Peyer's patch (tissue), 4 donors: ENCODE data around the gene TM6SF1. TPM values are rescaled to one million over a fixed set of nuclear protein-coding genes. Genes with fewer than 3 reads are reported as not detected.

Experiments
- DNase-seq, 3 donors: peaks; one replicate each; pipeline ENCODE4 v3.0.0-alpha.2; 2017 to 2019
- H3K27ac ChIP-seq, 4 donors: fragments of 200-600 bp; sonication (generic); one replicate each; pipeline ENCODE4 v1.5.1; 2016 to 2019
- H3K27me3 ChIP-seq, 2 donors: fragments of 200-600 bp; sonication (generic); one replicate each; pipeline ENCODE4 v1.5.1; 2019
- H3K36me3 ChIP-seq, 3 donors: fragments of 200-600 bp; sonication (generic); one replicate each; pipeline ENCODE4 v1.5.1; 2016 to 2019
- H3K4me1 ChIP-seq, 4 donors: fragments of 200-600 bp; sonication (generic); one replicate each; pipeline ENCODE4 v1.5.1; 2016 to 2019
- H3K4me3 ChIP-seq, 4 donors: fragments of 200-600 bp; sonication (generic); 1 replicate in 3 of 4; 2 replicates in 1 of 4; pipeline ENCODE4 v1.5.1; 2016 to 2019; ENCODE audit warnings: mild to moderate bottlenecking in 1 of 4
- H3K9me3 ChIP-seq, 4 donors: fragments of 200-600 bp; sonication (generic); one replicate each; pipeline ENCODE4 v1.5.1; 2016 to 2019; ENCODE audit warnings: mild to moderate bottlenecking in 1 of 4
- POLR2A ChIP-seq, 2 donors: fragments of 450-650 bp; IDR thresholded peaks; one replicate each; pipeline ENCODE4 v1.5.1; 2017; ENCODE audit warnings: antibody characterized with exemption in 2 of 2, mild to moderate bottlenecking in 2 of 2, moderate library complexity in 2 of 2
- total RNA-seq, 4 donors: library from RNA; depleted of rRNA; stranded (reverse); fragments of >200 nt; gene quantifications; one replicate each; pipeline ENCODE4 v1.1.0, GENCODE V29; 2016
- TF ChIP-seq, protein P1 (sequence below), 6 experiments: fragments of 450-650 bp in 4 of 6; fragments of 200-600 bp in 2 of 6; sonication (generic) in 1 of 6; IDR thresholded peaks; one replicate each; pipeline ENCODE4 v1.5.1; 2017 to 2019; ENCODE audit warnings: antibody characterized with exemption in 6 of 6, mild to moderate bottlenecking in 3 of 6, moderate library complexity in 1 of 6

TM6SF1 gene
- total RNA-seq, 4 donors from 2014 or later, result 3.3 to 3.5 TPM; not detected in 2

DNA sequence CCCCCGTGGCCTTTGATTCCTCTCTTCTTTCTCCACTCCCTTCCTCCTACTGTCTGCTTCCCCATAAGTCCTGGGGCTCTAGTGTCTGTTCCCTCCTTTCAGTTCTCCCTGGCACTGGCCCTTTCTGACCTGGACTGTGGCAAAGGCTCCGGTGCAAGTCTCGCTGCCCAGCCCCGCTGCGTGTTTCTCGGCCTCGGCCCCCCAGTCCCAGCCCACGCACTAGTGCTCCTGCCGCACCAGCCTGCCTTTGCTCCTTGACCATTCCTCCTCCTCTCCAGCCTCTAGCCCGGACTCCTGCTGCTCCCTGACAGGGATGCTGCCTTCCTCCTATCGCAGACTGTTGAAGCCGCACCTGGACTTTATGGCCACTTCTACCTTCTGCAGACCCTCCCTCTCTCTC lies 2.1 kb downstream of the TM6SF1 start:
- no peak for DNase-seq
- no peak for TF ChIP-seq POLR2A (IDR thresholded peaks at IDR 0.05)
- TF ChIP-seq, protein P1, sequence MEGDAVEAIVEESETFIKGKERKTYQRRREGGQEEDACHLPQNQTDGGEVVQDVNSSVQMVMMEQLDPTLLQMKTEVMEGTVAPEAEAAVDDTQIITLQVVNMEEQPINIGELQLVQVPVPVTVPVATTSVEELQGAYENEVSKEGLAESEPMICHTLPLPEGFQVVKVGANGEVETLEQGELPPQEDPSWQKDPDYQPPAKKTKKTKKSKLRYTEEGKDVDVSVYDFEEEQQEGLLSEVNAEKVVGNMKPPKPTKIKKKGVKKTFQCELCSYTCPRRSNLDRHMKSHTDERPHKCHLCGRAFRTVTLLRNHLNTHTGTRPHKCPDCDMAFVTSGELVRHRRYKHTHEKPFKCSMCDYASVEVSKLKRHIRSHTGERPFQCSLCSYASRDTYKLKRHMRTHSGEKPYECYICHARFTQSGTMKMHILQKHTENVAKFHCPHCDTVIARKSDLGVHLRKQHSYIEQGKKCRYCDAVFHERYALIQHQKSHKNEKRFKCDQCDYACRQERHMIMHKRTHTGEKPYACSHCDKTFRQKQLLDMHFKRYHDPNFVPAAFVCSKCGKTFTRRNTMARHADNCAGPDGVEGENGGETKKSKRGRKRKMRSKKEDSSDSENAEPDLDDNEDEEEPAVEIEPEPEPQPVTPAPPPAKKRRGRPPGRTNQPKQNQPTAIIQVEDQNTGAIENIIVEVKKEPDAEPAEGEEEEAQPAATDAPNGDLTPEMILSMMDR (IDR thresholded peaks at IDR 0.05), result no peak
- H3K27ac ChIP-seq, result no peak overlapping the region
- peaks cover 0 to 14% (median 4%) of the 10 kb centered on the region in 4 donors for H3K4me1 ChIP-seq
- H3K4me3 ChIP-seq, result no peak overlapping the region
- no peaks in the 10 kb centered on the region for H3K36me3 ChIP-seq
- no peaks in the 10 kb centered on the region for H3K27me3 ChIP-seq
- H3K9me3 ChIP-seq, result no peaks in the 10 kb centered on the region

DNA sequence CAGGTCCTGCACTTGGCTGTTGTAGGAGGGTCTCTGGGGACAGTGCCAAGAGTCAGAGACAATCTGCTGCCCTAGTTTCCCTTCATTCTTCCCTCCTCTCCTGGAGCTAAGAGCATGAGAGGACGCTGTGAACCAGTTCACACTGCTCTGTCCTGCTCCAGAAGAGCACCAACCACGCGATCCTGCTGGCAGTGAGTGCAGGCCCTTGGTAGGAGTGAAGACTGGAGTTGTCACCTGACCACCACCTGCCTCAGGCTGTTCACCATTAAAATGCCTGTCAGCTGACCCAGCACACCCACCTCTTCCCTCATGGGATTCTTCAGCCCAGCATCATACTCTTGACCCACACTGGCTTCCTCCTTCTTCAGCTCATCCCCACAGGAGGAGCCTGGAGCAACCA lies 2.9 kb downstream of the TM6SF1 start:
- no peak for TF ChIP-seq POLR2A (IDR thresholded peaks at IDR 0.05)
- TF ChIP-seq, protein P1 (IDR thresholded peaks at IDR 0.05), result no peak
- H3K4me3 ChIP-seq, result no peak overlapping the region
- DNase-seq, result no peak
- no peaks in the 10 kb centered on the region for H3K36me3 ChIP-seq
- H3K27me3 ChIP-seq, result no peaks in the 10 kb centered on the region
- no peaks in the 10 kb centered on the region for H3K9me3 ChIP-seq
- no peak overlapping the region for H3K27ac ChIP-seq
- H3K4me1 ChIP-seq, result peaks cover 0 to 14% (median 4%) of the 10 kb centered on the region in 4 donors

DNA sequence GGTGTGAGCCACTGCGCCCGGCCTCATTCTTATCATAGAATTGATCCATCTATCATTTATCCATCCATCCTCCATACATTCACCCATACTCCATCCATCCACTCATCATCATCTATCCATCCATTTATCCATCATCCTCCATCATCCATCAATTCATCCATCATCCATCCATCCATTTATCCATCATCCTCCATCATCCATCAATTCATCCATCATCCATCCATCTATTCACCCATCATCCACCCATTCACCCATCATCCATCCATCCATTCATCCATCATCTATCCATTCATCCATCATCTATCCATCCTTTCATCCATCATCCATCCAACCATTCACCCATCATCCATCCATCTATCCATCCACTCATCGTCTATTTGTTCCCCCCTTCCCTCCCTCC lies 3.7 kb downstream of the TM6SF1 start:
- no peaks in the 10 kb centered on the region for H3K27me3 ChIP-seq
- H3K36me3 ChIP-seq, result no peaks in the 10 kb centered on the region
- DNase-seq, result no peak
- peaks cover 0 to 14% (median 4%) of the 10 kb centered on the region in 4 donors for H3K4me1 ChIP-seq
- no peak overlapping the region for H3K27ac ChIP-seq
- TF ChIP-seq, protein P1 (IDR thresholded peaks at IDR 0.05), result no peak
- no peak for TF ChIP-seq POLR2A (IDR thresholded peaks at IDR 0.05)
- no peaks in the 10 kb centered on the region for H3K9me3 ChIP-seq
- H3K4me3 ChIP-seq, result no peak overlapping the region

DNA sequence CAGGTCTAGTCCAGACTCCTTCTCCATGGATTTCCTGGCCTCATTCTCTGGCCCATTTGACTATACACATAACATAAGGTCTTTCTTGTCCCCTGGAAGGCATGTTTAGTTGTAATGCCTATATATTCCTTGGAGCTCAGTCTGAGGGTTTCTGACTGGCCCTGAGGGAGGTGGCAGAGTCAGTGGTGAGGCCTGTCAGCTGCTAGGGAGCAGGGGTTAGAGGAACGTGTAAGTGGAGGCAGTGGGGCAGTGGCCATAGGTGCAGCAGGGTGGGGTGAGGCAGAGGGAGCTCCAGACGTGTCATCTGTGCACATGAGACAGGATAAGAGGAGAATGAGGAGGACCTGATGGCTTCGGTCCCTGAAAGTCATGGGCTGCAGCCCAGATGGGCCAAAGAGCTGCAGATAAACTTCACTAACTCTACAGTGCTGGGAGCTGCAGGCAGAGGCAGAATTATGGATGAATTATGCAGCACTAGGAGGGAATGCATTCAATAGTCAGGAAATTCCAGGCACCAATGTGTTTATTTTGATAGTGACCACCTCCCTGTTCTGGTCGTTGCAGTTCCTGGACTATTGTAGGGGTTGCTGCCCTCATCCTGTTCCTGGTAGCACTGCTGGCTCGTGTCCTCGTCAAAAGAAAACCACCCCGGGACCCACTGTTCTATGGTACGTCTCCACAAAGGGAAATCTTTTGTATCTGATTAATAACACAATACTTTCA lies 4.9 kb downstream of the TM6SF1 start:
- H3K4me3 ChIP-seq, result no peak overlapping the region
- no peaks in the 10 kb centered on the region for H3K27me3 ChIP-seq
- no peak for DNase-seq
- no peak for TF ChIP-seq POLR2A (IDR thresholded peaks at IDR 0.05)
- TF ChIP-seq, protein P1 (IDR thresholded peaks at IDR 0.05), result no peak
- peaks cover 0 to 8% (median 2%) of the 10 kb centered on the region in 4 donors for H3K4me1 ChIP-seq
- no peaks in the 10 kb centered on the region for H3K36me3 ChIP-seq
- H3K27ac ChIP-seq, result peak overlapping the region in 1 of 4 donors; percentile 19
- H3K9me3 ChIP-seq, result no peaks in the 10 kb centered on the region

- Histone ChIP-seq H3K4me3 (no peak overlapping the region), H3K4me1 (peaks cover 0 to 3% (median 0%) of the 10 kb centered on the region in 4 donors), H3K9me3 (no peaks in the 10 kb centered on the region), H3K27ac (no peak overlapping the region), H3K27me3 (no peaks in the 10 kb centered on the region), H3K36me3 (no peaks in the 10 kb centered on the region)
- no peak for TF ChIP-seq POLR2A (IDR thresholded peaks at IDR 0.05)
- TF ChIP-seq, protein P1 (IDR thresholded peaks at IDR 0.05), result no peak
- no peak for DNase-seq
Observed at GRCh38 chr15:83112956-83113299, 5.5 kb downstream of the TM6SF1 start.
